ENCODE results near the gene HTT.

DNA sequence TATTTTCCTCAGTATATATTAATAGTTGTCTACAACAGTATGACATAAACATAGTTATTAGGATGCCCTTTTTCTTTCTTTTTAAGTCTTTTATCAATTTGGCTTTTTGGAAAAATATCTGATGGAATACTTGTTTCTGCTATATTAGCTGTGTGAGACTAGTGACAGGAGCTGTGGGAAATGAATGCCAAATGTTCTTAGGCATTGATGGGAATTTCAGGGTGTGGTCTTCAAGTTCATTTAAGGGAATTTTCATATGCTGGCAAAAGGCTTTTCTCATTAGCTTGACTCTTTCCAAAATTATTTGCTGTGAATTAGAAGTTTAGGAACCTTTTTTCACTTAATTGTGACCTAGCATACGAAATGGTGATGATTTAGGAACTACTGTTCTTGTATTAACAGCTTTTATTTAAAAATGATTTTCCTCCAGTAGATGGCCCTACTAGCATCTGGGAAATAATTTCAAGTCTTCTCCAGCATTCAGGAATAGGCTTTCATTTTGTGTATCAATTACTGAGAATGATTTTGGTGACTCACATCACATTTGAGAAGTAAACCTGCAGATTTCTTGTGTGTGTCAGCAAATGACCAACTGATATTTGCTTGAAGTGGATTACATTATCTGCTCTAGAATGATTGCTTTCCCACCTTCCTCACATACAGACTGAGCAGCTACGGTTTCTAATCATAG is 70.9 kb downstream of the HTT start:
- TF ChIP-seq, protein P1, sequence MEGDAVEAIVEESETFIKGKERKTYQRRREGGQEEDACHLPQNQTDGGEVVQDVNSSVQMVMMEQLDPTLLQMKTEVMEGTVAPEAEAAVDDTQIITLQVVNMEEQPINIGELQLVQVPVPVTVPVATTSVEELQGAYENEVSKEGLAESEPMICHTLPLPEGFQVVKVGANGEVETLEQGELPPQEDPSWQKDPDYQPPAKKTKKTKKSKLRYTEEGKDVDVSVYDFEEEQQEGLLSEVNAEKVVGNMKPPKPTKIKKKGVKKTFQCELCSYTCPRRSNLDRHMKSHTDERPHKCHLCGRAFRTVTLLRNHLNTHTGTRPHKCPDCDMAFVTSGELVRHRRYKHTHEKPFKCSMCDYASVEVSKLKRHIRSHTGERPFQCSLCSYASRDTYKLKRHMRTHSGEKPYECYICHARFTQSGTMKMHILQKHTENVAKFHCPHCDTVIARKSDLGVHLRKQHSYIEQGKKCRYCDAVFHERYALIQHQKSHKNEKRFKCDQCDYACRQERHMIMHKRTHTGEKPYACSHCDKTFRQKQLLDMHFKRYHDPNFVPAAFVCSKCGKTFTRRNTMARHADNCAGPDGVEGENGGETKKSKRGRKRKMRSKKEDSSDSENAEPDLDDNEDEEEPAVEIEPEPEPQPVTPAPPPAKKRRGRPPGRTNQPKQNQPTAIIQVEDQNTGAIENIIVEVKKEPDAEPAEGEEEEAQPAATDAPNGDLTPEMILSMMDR (IDR thresholded peaks at IDR 0.05), result no peak
- TF ChIP-seq POLR2A (IDR thresholded peaks at IDR 0.05) (no peak), EP300 (IDR thresholded peaks at IDR 0.05) (no peak)

Measured in suprapubic skin (tissue), 3 donors.